ENCODE measurements around the gene VIT. TPM values are rescaled to one million over a fixed set of nuclear protein-coding genes. Genes with fewer than 3 reads are reported as not detected.

The VIT gene
- total and polyA plus RNA-seq, 9 donors = 2.9 to 29.7 (median 19.4) TPM

- WGBS, 3 donors = 85 to 91% (median 90%) methylated on average over 2 of the region's 2 CpGs
- Histone ChIP-seq H3K27ac (no peak overlapping the region), H3K4me1 (ENCODE audit: insufficient read depth) (no peaks in the 10 kb centered on the region)
Observed at GRCh38 chr2:36734304-36734703, 37.8 kb downstream of the VIT start.

GRCh38 chr2:36737131-36737750 lies 40.7 kb downstream of the VIT start:
- Histone ChIP-seq H3K27me3 (no peaks in the 10 kb centered on the region), H3K36me3 (no peaks in the 10 kb centered on the region), H3K27ac (no peak overlapping the region), H3K4me1 (ENCODE audit: insufficient read depth) (no peaks in the 10 kb centered on the region), H3K4me3 (no peak overlapping the region), H3K9me3 (no peaks in the 10 kb centered on the region)
- intact Hi-C loops (cut with DNase I) = no loop called here
- 77 to 83% (median 82%) methylated on average over 4 of the region's 4 CpGs for WGBS, 3 donors
- no peak for TF ChIP-seq POLR2A (IDR thresholded peaks at IDR 0.05)
- TF ChIP-seq, protein P1, sequence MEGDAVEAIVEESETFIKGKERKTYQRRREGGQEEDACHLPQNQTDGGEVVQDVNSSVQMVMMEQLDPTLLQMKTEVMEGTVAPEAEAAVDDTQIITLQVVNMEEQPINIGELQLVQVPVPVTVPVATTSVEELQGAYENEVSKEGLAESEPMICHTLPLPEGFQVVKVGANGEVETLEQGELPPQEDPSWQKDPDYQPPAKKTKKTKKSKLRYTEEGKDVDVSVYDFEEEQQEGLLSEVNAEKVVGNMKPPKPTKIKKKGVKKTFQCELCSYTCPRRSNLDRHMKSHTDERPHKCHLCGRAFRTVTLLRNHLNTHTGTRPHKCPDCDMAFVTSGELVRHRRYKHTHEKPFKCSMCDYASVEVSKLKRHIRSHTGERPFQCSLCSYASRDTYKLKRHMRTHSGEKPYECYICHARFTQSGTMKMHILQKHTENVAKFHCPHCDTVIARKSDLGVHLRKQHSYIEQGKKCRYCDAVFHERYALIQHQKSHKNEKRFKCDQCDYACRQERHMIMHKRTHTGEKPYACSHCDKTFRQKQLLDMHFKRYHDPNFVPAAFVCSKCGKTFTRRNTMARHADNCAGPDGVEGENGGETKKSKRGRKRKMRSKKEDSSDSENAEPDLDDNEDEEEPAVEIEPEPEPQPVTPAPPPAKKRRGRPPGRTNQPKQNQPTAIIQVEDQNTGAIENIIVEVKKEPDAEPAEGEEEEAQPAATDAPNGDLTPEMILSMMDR (IDR thresholded peaks at IDR 0.05) = no peak
- TF ChIP-seq EP300 (IDR thresholded peaks at IDR 0.05) = no peak
- DNase-seq = no peak

More at GRCh38 chr2:36734304-36734703, 37.8 kb downstream of the VIT start:
- no peaks in the 10 kb centered on the region for H3K27me3 ChIP-seq
- H3K9me3 ChIP-seq = no peaks in the 10 kb centered on the region
- intact Hi-C loops (cut with DNase I) = no loop called here
- no peak for DNase-seq
- no peak for TF ChIP-seq POLR2A (IDR thresholded peaks at IDR 0.05)
- TF ChIP-seq, protein P1 (IDR thresholded peaks at IDR 0.05) = no peak
- no peak for TF ChIP-seq EP300 (IDR thresholded peaks at IDR 0.05)
- no peak overlapping the region for H3K4me3 ChIP-seq
- H3K36me3 ChIP-seq = no peaks in the 10 kb centered on the region

GRCh38 chr2:36740061-36740460 lies 43.6 kb downstream of the VIT start:
- no peak overlapping the region for H3K4me3 ChIP-seq
- TF ChIP-seq POLR2A (IDR thresholded peaks at IDR 0.05) (no peak), EP300 (IDR thresholded peaks at IDR 0.05) (no peak)
- TF ChIP-seq, protein P1 (IDR thresholded peaks at IDR 0.05) = no peak
- H3K27me3 ChIP-seq = no peaks in the 10 kb centered on the region
- no peaks in the 10 kb centered on the region for H3K4me1 ChIP-seq (ENCODE audit: insufficient read depth)
- no peaks in the 10 kb centered on the region for H3K9me3 ChIP-seq
- no peak overlapping the region for H3K27ac ChIP-seq
- intact Hi-C loops (cut with DNase I) = no loop called here
- 52 to 72% (median 69%) methylated on average over 5 of the region's 5 CpGs for WGBS, 3 donors
- H3K36me3 ChIP-seq = no peaks in the 10 kb centered on the region
- no peak for DNase-seq

DNA sequence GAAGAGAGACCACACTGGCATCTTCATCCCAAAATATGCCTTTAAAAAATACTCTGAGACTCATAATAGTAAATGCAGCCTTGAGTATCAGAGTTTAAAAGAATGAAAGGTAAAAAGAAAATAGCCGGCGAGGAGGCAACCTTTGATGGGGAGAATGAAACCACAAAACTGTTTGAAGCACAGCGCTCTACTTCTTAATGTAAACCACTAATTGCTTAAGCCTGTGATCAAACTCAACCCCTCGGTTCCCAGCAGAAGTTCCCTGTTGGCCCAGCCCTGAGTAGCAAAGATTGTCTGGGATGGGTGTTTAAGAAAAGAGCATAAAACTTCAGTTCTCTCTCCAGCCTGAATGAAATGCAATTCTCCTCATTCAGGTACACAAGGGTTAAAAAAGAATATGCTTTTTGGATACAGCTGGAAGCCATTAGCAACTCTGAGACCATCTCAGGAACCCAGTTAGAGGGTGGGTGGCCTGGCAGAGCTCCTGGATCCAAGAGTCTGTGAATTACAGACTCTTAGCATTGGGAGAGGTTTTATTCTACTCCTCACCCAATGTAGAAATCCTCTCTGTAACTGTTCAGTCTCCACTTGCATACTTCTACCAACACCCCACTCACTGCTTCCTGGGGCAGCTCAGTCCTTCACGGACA lies 44.8 kb downstream of the VIT start:
- Histone ChIP-seq H3K4me1 (ENCODE audit: insufficient read depth) (no peaks in the 10 kb centered on the region), H3K36me3 (no peaks in the 10 kb centered on the region), H3K9me3 (no peaks in the 10 kb centered on the region), H3K4me3 (no peak overlapping the region), H3K27ac (no peak overlapping the region), H3K27me3 (no peaks in the 10 kb centered on the region)
- intact Hi-C loops (cut with DNase I) = no loop called here
- TF ChIP-seq, protein P1 (IDR thresholded peaks at IDR 0.05) = no peak
- TF ChIP-seq EP300 (IDR thresholded peaks at IDR 0.05) (no peak), POLR2A (IDR thresholded peaks at IDR 0.05) (no peak)
- WGBS, 3 donors = 52 to 57% (median 56%) methylated on average over 5 of the region's 5 CpGs
- DNase-seq = no peak
